SW 1271 (cell line): ENCODE measurements around the gene BCAN.

ENCODE experiments used
- DNase-seq, 2 experiments: peaks; one replicate each; lab custom pipeline; 2025; lab: John Stamatoyannopoulos, UW

Gene BCAN

DNA sequence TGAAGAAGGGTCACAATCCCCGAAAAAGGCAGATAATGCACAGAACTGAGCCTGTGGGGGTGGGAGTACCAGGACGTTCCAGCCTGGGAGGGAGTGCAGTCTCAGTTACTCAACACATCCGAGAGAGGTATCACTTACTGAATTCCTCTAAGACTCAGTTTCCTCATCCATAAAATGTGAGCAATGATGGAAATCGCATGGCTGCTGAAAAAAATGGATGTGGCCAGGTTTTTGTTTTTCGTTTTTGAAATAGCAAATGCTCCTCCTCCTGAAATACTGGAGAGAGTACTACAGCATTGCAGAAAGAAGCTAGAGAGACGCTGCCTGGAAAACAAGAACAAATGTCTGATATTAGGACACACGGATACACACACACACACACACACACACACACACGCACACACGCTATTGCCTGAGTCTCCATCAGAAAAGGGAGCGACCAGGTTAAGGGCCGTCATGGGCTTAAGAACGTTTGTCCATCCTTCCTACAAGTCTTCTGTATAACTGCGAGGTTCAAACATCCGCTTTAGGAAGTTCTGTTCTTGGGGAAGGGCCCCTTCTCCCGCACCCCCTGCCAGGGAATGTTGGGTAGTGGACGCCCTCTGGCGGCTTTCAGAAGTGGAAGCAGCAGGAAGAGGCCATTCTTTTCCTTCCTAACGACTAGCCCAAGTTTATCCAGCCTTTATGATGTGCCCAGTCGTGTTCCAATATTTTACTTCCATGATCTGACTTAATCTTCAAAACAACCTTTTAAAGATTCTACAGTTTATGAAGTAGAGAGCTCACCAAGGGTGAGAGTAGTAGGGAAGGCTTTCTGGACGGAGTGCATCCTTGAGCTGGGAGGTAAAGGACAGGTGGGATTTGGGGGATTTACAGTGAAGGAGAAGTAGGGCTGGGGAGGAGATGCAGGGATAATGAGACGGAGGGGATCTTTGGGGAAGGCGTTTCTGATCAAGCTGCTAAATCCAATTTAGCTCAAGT, 36.0 kb downstream of the BCAN start:
- DNase-seq = peak in 1 of 2 experiments; percentile 48

DNA sequence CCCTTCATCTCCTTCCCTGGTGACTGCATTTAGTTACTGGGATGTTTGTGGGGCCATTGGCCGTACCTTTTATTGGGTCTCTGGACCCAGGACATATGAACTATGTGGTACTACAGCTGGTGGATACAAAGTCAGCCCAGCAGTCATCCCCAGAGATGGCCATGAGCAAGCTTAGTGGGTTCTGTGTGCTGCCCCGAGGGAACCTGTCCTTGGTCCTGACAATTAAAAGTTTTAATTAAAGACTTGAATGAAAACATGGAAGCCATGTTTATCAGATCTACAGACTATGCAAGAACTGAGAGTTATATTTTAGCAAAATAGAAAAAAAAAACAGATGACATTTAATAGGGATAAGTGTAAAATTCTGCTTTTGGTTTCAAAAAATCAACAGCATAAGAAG, 38.1 kb downstream of the BCAN start:
- no peak for DNase-seq

DNA sequence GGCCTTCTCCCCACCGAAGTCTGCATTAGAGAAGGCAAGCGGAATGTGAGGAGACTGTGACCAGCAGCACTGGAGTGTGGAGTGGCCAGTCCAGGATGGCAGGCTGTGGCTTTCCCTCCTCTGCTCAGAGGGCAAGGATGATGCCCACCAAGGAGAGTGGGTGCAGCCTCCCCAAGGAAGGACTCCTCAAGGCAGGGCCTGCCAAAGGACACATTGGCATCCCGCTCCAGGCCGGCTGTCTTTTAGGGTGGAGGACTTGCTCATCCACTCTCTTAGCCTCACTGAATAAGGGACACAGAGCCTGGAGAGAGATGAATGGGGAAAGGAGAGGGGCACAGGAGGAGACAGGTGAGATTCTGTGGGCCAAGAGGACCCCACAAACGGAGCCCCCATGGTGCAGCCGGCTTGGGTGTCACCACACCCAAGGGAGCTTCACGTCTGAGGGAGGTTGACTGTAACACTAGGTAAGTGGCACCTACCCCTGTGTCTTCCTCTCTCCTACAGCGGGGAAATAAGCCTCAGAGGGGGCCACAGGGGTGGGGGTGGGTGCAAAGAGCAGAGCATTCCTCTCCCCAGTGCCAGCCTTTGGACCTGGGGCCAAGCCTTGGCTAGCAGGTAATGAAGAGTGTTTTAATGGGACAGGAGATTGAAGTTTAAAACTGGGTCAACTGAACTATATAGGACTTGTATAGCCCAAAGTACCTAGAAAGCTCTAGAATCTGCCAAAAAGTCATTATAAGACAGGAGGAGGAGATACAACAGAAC, 39.5 kb downstream of the BCAN start:
- no peak for DNase-seq

DNA sequence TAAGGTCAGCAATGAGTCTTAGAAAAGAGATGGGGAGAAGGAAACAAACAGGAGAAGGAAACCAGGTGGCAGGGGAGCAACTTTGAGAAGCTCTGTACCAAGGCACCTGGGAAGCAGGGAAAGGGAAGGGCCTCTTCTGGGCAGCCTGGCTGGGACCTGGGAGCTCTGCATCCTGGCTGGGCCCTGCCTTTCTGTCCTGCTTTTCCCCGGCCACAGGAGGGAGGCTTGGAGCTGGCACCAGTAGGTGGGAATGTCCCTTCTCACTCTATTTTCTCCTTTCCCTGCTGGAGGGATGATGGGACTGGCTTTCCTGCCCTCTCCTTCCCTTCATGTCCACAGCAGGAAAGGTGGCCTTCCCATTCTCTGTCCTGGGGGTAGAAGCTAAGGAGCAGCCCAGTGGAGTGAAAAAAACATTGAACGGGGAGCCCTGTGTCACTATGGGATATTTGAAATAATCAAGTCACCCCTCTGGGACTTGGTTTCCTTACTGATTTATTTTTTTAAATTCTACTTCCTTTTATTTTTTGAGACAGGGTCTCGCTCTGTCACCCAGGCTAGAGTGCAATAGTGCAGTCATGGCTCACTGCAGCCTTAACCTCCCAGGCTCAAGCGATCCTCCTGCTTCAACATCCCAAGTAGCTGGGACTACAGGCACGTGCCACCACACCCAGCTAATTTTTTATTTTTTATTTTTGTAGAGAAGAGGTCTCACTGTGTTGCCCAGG, 40.4 kb downstream of the BCAN start:
- DNase-seq = no peak

DNA sequence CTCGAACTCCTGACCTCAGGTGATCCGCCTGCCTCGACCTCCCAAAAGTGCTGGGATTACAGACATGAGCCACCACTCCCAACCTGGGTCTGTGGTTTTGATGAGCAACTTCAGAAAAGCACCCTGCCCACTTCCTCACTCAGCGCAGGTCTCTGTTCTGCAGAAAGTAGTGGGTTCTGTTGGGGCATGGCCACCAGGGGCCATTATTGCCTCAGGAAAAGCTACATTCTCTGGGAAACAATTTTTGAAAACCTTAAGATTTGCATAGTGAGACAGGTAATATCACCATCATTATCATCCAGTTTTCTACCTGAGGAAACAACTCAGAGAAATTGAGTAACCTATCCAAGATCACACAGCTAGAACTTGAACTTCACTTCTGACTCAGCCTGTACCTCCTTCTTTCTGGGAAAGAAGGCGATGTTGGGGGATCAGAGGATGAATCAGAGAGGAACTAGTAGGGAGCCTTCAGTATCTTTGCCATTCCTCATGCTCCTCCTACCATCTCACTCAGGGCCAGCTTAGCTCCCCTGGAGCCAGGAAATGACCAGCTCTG, 42.4 kb downstream of the BCAN start:
- no peak for DNase-seq

DNA sequence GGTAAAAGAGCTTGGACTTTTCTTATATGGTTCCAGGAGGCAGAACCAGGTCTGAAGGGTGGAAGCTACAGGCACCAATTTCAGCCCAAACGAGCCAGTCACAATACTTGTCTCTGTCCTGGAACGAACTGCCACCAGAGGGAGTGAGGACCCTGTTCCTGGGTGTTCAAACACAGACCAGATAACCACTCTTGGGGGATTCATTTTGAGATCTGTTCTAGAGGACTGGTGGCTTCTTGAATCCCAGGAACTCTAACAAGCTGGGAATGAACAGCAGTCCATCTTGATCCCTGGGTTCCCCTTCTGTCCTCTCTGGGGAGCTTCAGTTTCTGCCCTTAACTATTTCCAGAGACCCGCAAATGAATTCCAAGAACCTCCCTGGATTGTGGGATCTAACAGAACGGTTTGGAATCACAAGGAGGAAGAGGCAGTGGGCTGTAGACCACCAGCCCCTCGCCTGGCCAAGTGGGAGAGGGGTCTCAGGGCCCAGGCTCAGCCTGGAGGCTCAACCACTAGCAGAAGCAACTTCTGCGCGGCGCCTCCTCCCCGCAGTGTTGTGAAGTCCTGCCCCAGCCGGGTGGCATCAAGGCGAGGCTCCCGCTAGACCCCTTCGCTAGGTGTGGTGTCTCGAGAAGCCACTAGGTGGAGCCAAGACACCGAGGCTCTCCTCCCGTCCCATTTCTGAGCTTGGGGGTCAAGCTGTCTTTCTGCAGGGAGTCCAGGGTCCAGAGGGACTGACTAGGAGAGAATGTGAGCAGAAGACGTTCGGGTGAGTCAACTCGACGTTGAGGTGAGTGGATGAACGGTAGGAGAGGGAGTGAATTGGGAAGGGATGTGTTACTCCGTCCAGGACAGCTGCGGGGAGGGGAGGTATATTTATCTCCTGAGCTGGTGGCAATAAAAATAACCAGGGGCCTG, 47.4 kb downstream of the BCAN start:
- peak; percentile 32 to 52 for DNase-seq

DNA sequence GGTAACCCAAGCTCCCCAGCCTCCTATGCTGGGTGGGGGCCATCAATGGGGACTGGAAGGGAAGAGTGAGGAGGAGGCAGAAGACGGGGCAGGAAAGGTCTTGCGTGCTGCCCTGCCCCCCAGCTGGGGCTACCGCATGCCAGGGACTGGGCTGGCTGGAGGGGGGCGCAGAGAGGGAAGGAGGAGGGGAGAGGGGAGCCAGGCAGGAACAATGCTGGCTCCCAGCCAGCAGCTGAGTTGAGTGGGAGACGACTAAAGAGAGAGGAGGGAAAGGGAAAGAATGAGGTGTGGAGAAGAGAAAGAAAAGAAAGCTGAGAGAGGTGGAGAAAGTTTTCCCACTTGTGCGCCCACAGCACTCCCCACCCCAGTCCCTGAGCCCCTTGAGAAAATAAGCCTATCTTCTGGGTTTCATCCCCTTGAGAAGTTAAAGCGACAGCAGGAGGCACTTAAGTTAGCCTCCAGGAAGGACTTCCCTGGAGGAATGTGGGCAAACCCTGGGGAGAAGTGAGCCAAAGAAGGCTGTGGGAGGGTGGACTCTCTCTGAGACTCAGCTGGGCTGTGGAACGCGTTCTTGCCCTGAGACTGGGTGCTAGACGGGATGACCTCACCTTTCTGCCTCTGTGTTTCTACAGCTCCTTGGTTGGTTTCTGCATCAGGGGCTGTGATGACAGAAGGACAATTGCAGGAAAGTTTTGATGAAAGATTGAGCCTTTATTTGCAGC, 48.2 kb downstream of the BCAN start:
- no peak for DNase-seq

DNA sequence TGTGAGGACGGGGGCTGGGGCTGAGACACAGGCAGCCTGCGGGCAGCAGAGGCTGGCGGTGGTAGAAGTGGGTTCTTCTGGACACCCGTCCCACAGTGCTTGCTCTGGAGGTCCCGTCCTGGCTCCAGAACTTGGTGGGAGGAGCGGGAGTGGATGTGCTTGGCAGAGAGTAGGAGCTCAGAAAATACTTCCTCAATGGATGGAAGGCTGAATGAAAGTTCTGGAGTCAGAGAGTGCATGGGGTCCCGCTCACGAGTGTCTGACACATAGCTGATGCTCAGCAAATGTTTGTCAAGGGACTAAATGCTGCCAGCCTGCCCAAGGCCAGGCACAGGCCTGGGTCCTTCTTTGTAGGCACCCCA, 48.7 kb downstream of the BCAN start:
- no peak for DNase-seq

DNA sequence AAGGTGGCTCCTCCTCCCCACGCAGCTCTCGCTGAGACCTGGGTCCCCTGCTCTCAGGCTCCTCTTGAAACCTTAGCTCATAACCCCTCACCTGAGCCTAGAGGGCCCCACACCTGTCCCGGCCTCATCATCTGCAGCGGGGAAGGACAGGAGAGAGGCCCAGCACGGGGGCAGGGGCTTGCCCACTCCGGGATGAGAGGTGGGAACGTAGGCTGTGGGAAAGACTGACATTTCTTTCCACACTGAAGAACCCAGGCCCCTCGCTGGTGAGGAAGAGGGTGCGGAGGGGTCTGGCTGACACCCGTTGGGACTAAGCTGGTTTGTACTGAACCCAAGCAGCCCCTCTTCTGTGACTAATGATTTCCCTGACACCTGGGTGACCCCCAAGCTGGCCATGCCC, 49.3 kb downstream of the BCAN start:
- no peak for DNase-seq

DNA sequence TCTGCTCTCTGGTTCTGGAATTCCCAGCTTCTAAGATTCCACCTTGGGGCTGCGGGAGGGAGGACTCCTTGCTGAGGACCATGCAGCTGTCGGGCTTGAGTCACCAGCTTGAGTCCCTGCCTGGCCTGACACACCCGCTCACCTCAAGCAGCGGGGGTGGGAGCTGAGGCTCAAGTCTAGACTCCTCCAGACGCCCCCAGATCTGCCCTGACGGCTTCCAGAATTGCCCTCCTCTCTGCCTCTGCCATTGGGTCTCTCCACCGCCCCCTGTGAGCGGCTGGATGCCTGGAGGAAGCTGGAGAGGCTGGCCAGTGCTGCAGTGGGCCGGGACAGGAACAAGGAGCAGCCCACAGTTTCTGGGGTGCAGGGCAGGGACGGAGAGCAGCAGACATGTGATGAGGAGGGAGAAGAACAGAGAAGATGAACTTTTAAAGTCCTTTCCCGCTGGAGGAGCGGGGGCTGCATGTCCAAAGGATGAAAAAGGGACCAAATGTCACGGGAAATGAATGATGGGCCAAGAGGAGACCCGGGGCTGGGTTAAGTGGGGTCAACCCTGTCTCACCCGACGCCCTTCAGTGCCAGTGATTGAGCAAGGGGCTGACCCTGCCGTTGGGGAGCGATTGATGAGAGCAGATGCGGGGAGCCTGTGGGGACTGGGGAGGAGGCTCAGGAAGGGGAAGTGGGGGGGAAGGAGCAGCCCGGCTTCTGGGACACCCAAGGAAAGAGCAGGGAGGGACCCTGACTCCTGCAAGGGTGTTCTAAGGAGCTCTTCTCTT, 49.9 kb downstream of the BCAN start:
- DNase-seq = no peak

DNA sequence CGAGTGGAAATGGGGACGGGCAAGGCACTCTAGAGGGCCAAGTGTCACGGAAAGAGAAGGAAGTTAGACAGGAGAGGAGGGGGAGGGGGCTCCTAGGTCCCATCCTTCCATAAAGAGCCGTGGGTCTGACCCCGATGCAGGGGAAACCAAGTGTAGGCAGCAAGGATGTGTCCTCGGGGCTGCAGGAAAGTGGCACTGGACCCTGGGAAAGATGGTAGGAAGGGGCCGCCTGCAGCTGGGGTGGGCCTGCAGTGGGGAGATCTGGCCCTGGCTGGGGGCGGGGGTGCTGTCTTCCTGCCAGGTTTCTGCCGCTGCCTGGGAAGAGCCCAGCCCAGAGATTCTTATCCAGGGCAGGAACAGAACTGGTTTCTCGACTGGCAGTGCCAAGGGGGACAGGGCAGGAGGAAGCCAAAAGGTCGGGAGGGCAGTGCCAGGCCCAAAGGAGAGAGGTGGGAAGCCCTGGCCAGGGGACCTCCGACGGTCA, 50.6 kb downstream of the BCAN start:
- no peak for DNase-seq

DNA sequence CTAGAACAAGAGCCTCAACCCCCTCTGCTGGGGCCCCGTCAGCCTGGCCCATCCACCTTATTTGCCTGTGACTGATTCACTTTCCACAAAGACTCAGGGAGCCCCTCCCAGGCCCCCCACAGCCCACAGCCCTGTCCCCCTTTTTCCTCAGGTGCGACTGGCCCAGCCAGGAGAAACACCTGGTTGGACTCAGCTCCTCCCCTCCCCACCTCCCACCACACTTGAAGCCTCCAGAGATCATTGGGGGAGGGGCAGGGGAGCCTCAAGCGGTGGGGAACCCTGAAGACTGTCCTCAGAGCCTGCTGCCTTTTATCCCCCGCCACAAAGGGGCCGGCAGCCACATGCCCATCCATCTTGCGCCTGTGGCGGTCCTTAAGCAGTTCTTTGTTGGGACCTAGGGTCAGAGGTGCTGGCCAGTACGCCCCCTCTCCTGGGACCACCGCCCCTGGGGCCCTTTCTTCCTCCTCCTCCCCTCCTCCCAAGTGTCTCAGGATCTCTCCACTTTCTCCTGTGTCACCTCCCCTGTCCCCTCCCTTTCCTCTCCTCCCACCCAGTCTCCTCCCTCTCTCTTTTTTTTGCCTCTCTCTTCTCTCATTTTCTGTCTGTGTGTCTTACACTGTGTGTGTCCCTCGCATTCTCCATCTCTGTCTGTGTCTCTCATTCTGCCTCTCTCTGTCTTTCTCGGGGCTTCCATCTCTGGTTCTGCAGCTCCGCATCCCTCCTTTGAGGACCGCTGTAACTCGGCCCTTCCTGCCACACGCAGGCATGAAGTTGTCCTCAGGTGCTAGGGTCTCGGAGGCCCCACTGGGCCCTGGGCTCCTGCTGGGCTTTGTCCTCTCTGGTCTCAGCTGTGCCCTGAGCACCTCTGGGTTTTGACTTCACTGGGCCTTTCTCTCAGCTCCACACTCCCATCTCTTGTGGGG, 51.3 kb downstream of the BCAN start:
- DNase-seq = no peak

DNA sequence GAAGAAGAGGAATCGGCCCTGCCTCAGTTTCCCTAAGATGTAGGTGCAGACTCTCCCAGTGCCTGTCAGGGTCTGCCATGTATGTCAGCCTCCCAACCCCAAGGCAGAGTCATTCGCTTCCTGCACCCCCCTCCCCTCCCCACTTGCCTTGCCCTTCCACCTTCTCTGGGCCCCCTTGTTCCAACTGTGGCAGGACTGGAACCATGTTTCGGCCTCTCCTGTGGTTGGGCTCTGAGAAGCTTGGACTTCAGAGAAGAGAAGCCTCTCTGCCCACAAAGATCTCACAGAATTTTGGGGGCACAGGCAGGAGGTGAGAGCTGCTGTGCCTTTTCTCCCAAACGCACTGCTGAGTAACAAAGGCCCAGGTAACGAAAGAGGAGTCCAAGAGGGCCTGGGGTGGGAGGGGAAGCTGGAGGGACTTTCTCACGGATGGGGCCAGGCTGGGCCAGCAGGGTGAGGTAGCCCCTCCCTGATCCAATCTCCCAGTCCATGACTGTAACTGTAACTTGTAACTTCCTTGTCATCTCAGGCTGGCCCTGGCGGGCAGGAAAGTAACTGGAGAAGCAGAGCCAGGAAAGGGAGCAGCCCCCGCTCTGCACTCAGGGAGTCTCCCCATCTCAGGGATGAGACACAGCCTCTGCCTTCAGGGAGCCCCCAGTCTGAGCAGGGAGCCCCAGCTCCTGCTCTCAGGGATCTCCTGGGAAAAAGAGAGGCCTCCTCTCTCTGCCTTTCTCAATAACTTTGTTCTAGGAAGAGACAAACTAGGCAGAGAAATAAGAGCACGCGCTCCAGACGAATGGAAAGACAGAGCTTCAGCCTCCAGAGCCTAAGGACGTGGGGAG, 52.2 kb downstream of the BCAN start:
- DNase-seq = no peak

DNA sequence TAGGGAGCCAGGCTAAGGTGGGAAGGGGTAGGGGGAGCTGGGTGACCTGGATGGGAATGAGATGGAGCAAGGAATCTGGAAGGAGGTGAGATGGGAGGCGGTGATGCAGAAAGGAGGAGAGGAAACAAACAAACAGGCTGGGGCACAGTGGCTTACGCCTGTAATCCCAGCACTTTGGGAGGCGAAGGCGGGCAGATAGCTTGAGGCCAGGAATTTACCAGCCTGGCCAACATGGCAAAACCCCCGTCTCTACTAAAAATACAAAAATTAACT, 52.7 kb downstream of the BCAN start:
- DNase-seq = no peak

DNA sequence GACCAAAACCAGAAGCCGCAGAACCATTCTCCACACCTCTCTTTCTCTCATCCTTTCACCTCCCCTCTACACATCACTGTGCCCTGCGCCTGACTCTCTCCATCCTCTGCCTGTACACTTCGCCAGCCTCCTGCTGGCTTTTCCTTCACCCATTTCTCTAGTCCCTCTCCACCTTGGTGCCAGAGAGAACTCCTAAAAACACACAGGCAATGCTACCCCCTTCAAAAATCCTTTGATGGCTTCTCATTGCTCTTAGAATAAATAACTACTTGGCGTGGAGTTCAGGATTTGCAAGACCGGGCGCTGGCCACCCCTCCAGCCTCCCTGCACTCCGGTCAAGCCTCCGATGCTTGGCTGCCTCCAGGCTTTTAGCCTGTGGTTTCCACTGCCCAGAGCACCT, 54.8 kb downstream of the BCAN start:
- DNase-seq = no peak

DNA sequence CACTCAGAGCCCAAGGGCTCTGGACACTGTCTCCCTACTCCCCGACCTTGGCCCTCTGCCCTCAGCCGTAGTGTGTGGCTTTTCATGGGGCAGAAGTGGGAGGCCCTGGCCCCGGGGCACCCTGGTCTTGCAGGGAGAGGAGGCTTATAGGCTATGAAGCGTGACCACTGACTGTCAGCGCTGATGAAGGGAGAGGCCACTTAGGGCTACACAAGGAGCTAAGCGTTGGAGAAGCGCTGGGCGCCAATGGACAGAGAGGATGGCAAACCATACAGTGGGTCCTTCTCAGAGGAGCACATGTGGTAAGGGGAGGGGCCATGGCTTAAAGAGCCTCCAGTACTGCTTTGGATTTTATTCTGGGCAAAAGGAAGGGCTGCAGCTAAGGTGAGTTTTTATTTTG, 55.6 kb downstream of the BCAN start:
- no peak for DNase-seq

DNA sequence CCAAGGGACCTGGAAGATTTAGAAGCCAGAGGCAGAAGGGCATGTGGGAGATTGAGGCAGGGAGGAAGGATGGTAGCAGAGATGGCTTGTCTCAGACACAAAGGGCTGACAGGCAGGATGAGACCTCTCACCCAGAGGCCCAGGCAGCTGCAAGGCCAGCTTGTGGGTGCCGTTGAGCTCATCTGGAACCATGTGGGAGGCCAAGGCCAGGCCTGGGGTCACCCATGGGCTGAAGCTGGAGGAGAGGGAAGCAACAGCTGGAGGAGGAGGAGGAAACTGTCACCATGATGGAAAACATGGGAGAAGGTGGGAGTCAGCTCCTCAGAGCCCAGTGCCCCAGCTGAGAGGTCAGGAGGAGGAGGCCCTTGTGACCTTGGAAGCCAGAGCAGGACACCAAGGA, 57.1 kb downstream of the BCAN start:
- DNase-seq = no peak
